HG02943 (cell line): ENCODE data around the gene FAIM2.

ENCODE experiments used
- ATAC-seq: cut with Tn5 transposase; IDR thresholded peaks from one replicate; pipeline ENCODE4 v1.9.1; 2021; ENCODE audit warnings: mild to moderate bottlenecking, low read depth, moderate library complexity; ENCODE audit not compliant: unreplicated experiment

Gene FAIM2

GRCh38 chr12:49921299-49921698, 17.6 kb upstream of the FAIM2 start:
- ATAC-seq: no peak

DNA sequence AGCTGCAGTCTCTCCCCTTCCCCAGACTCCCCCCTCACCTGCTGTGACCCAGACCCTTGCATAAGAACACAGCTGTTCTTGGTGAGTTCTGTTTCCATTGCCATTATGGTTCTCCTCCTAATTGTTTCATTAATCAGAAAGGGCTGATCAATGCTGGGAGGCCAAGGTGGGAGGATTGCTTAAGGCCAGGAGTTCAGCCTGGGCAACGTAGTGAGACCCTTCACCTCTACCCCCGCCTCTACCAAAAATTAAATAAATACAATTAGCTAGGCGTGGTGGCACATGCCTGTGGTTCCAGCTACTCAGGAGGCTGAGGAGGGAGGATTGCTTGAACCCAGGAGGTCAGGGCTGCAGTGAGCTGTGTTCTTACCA, 17.2 kb upstream of the FAIM2 start:
- ATAC-seq: no peak

DNA sequence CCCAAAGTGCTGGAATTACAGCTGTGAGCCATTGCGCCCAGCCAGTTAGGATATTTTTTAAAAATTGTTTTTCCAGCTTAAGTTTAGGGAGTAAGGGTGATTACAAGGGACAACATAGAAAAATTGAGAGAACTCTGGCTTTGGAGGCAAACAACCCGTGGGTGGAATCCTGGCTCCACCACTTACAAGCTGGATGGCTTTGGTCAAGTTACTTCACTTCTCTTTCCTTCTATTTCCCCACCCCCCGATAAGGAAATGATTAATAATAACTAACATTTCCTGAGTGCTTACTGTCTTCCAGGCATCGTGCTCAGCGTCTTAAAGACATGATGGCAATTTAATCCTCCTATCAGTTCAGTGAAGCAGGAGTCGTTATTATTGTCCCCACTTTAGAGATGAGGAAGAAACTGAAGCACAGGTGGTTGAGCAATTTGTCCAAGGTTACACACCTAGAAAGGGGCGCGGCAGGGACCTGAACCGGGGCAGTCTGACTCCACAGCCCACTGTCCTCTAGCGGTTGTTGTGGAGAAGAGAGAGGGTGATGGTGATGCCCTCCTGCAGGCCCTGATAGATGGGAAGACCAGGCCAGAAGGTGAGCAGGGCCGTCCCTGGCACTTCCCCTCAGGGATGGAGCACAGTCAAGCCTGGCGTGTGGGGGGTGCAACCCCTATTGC, 16.7 kb upstream of the FAIM2 start:
- ATAC-seq: no peak

- no peak for ATAC-seq
Observed at GRCh38 chr12:49917788-49918173, 14.1 kb upstream of the FAIM2 start.

DNA sequence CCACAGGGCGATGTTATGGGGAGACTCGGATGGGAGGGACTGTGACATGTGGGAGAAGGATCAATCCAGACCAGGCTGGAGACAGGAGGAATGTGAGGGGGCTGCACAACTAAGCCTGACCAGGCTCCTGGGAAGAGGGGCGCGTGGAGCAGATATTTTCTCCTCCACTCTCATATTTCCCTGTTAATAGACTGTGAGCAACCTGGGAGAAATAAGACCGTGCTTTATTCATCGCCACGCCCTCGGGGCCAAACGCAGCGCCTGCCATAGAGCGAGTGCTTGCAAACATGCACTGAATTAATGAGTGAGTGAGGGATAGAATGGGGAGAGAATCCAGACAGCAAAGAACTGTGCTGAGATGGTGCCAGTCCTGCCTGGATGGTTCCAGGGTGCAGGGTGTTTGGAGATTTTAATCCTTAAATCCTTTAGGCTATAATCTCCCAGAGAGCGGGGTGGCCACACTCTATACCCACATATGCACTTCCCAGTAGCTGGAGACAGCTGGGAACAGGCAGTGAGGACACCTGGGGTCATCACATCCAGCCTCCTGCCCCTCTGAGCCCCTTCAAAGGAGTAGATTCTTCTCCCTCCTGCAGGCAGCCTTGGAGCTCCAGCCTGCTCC, 13.6 kb upstream of the FAIM2 start:
- ATAC-seq: no peak

- ATAC-seq: no peak
Observed at GRCh38 chr12:49916129-49916919, 12.6 kb upstream of the FAIM2 start.

- no peak for ATAC-seq
Observed at GRCh38 chr12:49912345-49913255, 8.9 kb upstream of the FAIM2 start.

DNA sequence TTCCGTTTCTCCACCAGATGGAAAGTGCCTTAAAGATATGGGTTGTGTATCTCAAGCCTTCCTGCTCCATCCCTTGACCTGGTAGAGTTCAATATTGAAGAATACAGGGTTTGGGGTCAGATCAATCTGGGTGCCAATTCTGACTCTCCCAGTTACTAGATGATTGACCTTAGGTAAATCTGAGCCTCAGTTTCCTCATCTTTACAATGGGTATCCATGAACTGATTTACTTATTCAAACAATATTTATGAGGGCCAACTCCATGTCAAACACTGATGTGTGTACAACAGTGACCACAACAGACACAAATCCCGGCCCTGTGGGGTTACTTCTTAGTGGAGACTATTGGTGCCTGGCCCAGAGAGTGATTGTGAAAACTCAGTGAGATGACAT, 7.5 kb upstream of the FAIM2 start:
- ATAC-seq: no peak

- no peak for ATAC-seq
Observed at GRCh38 chr12:49910331-49911212, 6.9 kb upstream of the FAIM2 start.

DNA sequence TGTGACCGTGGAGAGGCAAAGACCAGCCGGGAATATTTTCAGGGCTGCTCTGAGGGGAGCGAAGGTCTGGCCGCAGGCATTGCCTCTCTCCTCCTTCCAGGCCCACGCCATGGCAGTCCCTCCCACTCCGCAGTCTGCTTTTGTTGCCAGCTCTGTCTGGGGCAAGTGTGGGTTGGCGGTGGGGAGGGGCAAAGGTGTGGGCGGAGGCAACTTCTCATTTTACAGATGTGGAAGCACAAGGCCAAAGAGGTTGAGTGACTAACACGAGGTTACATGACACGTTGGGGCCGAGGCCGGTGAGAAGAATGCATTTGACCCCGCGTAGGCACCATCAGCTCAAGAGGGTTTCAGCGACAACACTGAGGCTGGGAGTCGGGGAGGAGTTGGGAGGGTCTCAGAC, 6.1 kb upstream of the FAIM2 start:
- no peak for ATAC-seq

DNA sequence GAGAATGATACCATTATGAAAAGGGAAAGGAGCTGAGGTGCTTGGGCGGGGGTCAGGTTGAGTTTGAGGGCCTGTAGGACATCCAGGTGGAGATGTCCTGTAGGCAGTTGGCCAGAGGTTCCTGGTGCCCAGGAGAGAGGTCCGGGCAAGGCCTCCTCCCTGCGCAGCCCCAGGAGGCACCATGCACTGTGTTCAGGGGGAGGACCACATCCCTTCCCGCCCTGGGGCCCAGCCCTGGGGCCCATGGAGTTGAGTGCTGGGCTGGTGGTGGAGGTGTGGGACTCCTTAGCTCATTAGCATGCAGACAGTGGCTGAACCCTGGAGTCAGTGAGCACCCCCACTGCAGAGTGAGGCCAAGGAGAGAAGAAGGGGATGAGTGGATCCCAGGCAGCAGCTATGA, 5.7 kb upstream of the FAIM2 start:
- no peak for ATAC-seq

GRCh38 chr12:49907352-49907751, 3.7 kb upstream of the FAIM2 start:
- no peak for ATAC-seq

DNA sequence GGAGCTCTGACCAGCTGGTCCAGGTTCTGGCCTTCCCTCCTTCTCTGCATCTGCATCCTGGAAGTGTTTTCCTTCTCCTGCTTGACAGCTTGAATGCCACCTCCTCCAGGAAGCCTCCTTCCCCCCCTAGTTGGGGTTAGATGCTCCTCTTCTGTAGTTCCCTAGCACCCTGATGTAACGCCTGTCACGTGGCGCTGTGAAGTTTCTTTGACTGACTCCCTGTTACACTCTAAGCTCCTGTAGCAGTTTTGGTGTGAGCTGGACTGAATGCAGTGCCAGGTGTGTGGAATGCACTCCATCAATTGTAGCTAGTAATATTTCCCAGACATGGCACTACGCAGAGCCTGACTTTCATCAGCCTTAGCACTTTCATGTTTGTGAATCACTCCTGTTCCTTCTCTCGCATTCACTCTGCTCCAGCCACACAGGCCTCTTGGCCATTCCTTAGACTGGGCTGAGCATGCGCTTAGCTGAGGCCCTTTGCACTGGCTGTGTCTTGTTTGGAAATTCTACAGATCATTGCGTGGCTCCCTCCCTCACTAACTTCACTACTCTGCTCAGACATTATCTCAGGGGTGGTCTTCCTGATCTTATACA, 2.1 kb upstream of the FAIM2 start:
- ATAC-seq: no peak

DNA sequence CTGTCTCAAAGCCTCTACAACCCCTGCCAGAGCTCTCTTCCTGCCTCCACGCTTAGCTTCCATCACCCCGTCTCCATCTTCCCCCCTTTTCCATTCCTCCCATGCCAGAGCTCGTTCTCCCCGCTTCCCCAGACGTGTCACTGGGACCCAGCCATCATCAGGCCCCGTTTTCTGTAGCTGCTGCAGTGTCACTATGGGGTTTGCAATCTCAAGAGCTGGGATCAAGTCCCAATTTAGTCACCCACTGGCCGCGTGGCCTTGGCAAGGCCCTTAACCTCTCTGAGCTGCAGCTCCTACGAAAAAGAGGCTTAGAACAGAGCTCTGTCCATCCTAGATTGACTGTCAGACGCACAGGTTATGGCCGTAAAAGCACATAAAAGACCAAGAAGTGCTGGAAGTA, 901 bp upstream of the FAIM2 start:
- ATAC-seq: no peak

- no peak for ATAC-seq
Observed at GRCh38 chr12:49903351-49903699, 375 bp downstream of the FAIM2 start.

DNA sequence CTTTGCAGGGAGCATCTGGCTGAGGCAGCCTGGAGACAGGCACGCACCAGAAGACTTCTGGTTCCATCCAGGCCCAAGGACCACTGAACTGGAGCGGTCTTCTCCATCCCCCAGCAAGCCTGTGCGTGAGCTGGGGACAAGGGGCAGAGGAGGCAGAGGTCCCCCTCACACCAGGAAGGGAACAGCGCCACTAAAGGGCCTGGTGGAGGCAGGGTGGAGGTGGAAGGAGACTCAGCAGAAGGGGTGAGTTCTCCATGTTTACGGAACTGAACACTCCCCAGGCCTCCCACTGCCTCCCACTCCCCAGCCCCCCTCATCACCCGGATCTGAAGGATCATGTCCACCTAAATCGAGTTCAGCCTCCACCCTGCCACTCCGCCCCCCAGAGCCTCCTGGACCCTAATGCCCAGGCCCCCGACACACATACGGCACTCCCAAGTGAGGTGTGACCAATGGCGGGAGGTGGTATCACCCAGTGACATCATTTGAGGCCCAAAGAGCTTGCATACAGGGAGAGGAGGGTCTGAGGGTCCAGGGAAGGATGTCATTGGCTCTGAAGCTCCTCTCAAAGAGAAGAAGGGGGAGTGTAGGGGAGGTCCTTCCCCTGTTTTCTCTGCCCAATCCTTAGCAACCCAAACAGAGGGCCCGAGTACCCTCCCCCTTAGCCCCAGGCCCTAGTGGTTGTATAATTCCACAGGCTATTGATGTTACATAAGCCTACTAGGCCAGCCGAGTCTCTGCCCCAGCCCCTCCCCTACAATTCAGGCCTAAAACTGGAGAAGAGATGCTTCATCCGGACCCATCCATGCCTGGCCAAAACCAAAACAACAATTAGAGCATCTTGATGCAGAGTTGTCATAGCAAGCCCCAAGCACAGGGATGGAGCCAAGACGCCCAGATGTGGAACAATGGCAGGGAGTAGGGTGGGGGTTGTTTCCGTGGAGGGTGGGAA, 1.0 kb downstream of the FAIM2 start:
- no peak for ATAC-seq

DNA sequence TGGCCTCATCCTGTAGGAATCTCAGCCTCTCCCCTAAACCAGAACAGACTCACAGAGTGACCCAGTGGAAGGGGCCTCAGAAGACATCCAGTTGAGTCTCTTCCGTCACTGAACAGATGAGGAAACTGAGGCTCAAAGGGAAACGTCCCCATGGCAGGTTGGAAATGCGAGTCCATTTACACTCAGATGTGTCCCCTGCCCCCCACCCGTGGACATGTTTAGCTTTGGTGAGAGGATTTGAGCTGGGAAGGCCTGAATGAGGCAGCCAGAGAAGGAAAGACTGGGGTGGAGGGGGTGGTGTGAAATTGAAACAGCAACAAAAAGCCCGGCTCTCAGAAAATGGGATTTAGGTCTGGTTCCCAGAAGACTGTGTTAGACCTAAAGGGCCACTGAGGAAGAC, 1.7 kb downstream of the FAIM2 start:
- ATAC-seq: no peak

DNA sequence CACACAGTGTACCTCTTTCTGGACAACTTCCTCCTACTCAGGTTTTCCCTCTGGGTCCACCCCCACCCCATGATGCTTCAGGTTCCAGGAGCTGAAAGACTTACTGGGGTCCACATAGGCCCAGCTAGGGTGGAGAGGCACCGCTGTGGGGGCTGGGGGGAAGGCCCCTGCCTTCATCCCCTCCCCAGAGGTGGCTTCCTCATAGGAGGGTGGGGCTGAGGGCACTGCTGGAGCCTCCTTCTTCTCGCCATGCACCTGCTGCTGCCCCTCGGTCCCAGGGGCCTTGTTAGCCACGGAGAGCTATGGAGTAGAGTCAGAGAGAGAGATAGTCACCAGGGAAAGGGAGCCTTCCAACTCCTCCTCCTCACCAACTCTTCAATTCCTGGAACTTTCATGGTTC, 2.7 kb downstream of the FAIM2 start:
- no peak for ATAC-seq

- ATAC-seq: no peak
Observed at GRCh38 chr12:49900371-49900770, 3.3 kb downstream of the FAIM2 start.
